Stimulated activated CD8-positive, alpha-beta memory T cell treated with anti-CD3 and anti-CD28 coated beads, Interleukin-15, amount 100 ng/mL, for 24 hours (primary cell): ENCODE data around the gene SMYD3.
"Not testable (repeated sequence)": the region's sequence is repeated elsewhere in the genome, so short reads cannot be mapped to it uniquely, and the experiment has no call there.

ENCODE experiments used
- DNase-seq: peaks from one replicate; pipeline ENCODE4 v3.0.0-alpha.2; 2020; ENCODE audit warnings: low read depth

Gene SMYD3

GRCh38 chr1:245953876-245954660 lies 553.0 kb downstream of the SMYD3 start:
- no peak for DNase-seq

GRCh38 chr1:245952383-245953026 lies 554.6 kb downstream of the SMYD3 start:
- DNase-seq = no peak

GRCh38 chr1:245948786-245949185 lies 558.3 kb downstream of the SMYD3 start:
- no peak for DNase-seq

GRCh38 chr1:245946905-245947304 lies 560.2 kb downstream of the SMYD3 start:
- DNase-seq = no peak

- not testable (repeated sequence) for DNase-seq
Measured at GRCh38 chr1:245945136-245945535, 561.9 kb downstream of the SMYD3 start.

- DNase-seq = no peak
Measured at GRCh38 chr1:245942856-245943255, 564.2 kb downstream of the SMYD3 start.

- not testable (repeated sequence) for DNase-seq
Measured at GRCh38 chr1:245941771-245942170, 565.3 kb downstream of the SMYD3 start.

GRCh38 chr1:245939756-245940345 lies 567.2 kb downstream of the SMYD3 start:
- no peak for DNase-seq

- DNase-seq = no peak
Measured at GRCh38 chr1:245938046-245938435, 569.0 kb downstream of the SMYD3 start.

GRCh38 chr1:245937316-245938045 lies 569.6 kb downstream of the SMYD3 start:
- no peak for DNase-seq

GRCh38 chr1:245934409-245934808 lies 572.7 kb downstream of the SMYD3 start:
- DNase-seq = no peak

GRCh38 chr1:245933431-245934045 lies 573.5 kb downstream of the SMYD3 start:
- no peak for DNase-seq

- no peak for DNase-seq
Measured at GRCh38 chr1:245932302-245932972, 574.6 kb downstream of the SMYD3 start.

GRCh38 chr1:245931450-245931849 lies 575.6 kb downstream of the SMYD3 start:
- DNase-seq = no peak

- DNase-seq = no peak
Measured at GRCh38 chr1:245929224-245929623, 577.9 kb downstream of the SMYD3 start.

GRCh38 chr1:245926888-245927287 lies 580.2 kb downstream of the SMYD3 start:
- DNase-seq = no peak

- no peak for DNase-seq
Measured at GRCh38 chr1:245923215-245923614, 583.9 kb downstream of the SMYD3 start.

- no peak for DNase-seq
Measured at GRCh38 chr1:245921417-245921816, 585.7 kb downstream of the SMYD3 start.

GRCh38 chr1:245917403-245917802 lies 589.7 kb downstream of the SMYD3 start:
- no peak for DNase-seq

- DNase-seq = no peak
Measured at GRCh38 chr1:245915841-245916240, 591.2 kb downstream of the SMYD3 start.

- DNase-seq = no peak
Measured at GRCh38 chr1:245915406-245915805, 591.7 kb downstream of the SMYD3 start.

- DNase-seq = no peak
Measured at GRCh38 chr1:245908543-245908942, 598.5 kb downstream of the SMYD3 start.
